ENCODE data around the gene WNT1.

Gene WNT1

DNA sequence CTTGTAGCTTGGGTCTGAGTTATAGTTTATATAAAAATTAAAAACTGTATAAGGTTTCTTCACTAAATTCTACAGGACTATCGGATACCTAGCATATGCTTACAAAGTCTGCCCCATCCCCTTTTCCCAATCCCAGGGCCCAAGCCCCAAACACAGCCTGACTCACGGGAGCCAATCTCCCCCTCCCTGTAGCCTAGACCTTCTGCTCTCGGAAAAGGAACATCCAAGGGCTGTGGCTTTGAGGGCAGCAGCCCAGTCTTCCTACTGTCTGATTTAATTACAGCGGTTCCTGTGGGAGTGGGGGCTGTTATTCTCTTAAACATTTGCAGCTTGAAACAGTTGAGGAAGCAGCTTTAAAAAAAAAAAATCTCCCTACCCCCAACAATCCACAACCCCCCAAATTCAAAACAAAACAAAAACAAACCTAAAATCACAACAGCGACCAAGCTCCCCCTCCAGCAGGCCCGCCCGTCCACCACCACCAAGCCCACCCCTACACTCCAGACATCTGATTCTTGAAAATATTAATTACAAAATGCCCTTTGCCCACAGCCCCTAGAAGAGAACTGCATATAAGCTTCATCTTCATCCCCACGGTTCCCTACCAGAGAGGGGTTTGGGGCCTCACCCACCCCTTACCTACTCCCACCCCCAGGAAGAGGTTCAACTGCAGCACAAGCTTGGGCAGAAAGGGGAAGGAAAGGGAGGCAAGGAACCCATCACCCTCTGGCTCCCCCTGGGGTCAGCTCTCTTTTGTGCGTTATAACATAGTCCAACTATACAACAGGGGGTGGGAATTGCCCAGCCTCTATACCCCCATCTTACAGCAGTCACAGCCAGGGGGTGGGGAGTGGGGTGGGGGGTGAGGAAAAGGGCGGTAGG is 41.6 kb downstream of the WNT1 start:
- peaks cover 23% of the 10 kb centered on the region for H3F3A ChIP-seq (ENCODE audit: control insufficient read depth, insufficient read depth)
- H3K4me3 ChIP-seq (ENCODE audit: low read length), result peak overlapping the region; percentile 83
- H3K27me3 ChIP-seq (ENCODE audit: control insufficient read depth, low read length), result no peaks in the 10 kb centered on the region
- TF ChIP-seq, protein P1, sequence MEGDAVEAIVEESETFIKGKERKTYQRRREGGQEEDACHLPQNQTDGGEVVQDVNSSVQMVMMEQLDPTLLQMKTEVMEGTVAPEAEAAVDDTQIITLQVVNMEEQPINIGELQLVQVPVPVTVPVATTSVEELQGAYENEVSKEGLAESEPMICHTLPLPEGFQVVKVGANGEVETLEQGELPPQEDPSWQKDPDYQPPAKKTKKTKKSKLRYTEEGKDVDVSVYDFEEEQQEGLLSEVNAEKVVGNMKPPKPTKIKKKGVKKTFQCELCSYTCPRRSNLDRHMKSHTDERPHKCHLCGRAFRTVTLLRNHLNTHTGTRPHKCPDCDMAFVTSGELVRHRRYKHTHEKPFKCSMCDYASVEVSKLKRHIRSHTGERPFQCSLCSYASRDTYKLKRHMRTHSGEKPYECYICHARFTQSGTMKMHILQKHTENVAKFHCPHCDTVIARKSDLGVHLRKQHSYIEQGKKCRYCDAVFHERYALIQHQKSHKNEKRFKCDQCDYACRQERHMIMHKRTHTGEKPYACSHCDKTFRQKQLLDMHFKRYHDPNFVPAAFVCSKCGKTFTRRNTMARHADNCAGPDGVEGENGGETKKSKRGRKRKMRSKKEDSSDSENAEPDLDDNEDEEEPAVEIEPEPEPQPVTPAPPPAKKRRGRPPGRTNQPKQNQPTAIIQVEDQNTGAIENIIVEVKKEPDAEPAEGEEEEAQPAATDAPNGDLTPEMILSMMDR (IDR thresholded peaks at IDR 0.05; ENCODE audit: low read depth, low read length, poor library complexity, severe bottlenecking), result peak; percentile 64
- TF ChIP-seq EZH2phosphoT487 (IDR thresholded peaks at IDR 0.05; ENCODE audit: borderline replicate concordance, low read length), result no peak
- no peaks in the 10 kb centered on the region for H3K9me2 ChIP-seq (replicated peaks; ENCODE audit: control insufficient read depth, low read length)
- H3K4me2 ChIP-seq (ENCODE audit: low read length), result peak overlapping the region; percentile 98
- H3K27ac ChIP-seq (ENCODE audit: low read depth, low read length), result peak overlapping the region; percentile 93
- H3K4me1 ChIP-seq (ENCODE audit: control insufficient read depth, low read length), result peaks cover 28% of the 10 kb centered on the region
- peaks cover 53% of the 10 kb centered on the region for H3K36me3 ChIP-seq (ENCODE audit: control insufficient read depth, low read length)
- H3K79me2 ChIP-seq (ENCODE audit: control insufficient read depth, low read length), result peaks cover 26% of the 10 kb centered on the region
- no peaks in the 10 kb centered on the region for H3K9me3 ChIP-seq (ENCODE audit: control insufficient read depth, insufficient read depth, low read length)
- no peaks in the 10 kb centered on the region for H4K20me1 ChIP-seq (ENCODE audit: control insufficient read depth, insufficient read depth, low read depth, low read length)

DNA sequence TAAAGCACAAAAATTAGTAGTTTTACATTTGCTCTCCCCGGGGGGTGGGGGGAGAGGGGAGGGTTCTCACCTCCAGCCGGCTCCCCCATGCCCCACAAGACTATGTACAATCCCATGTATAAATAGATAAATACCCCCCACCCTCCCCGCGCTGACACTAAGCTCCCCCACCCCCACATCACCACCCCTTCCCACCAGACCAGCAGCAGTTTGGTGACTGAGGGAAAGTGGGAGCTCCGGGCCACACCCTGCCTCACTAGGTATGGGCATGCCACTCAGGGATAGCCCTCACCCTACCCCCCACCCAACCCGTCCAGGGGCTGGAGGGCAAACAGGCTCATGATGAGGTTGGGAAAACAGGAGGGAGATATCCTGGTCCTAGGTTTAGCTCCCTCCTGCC is 42.3 kb downstream of the WNT1 start:
- Histone ChIP-seq H3K36me3 (ENCODE audit: control insufficient read depth, low read length) (peaks cover 61% of the 10 kb centered on the region), H3K9me2 (replicated peaks; ENCODE audit: control insufficient read depth, low read length) (no peaks in the 10 kb centered on the region), H3K4me1 (ENCODE audit: control insufficient read depth, low read length) (peaks cover 28% of the 10 kb centered on the region), H3K27ac (ENCODE audit: low read depth, low read length) (no peak overlapping the region), H3F3A (ENCODE audit: control insufficient read depth, insufficient read depth) (peaks cover 23% of the 10 kb centered on the region), H3K79me2 (ENCODE audit: control insufficient read depth, low read length) (peaks cover 24% of the 10 kb centered on the region), H3K9me3 (ENCODE audit: control insufficient read depth, insufficient read depth, low read length) (no peaks in the 10 kb centered on the region), H3K4me3 (ENCODE audit: low read length) (no peak overlapping the region), H3K27me3 (ENCODE audit: control insufficient read depth, low read length) (no peaks in the 10 kb centered on the region), H3K4me2 (ENCODE audit: low read length) (no peak overlapping the region), H4K20me1 (ENCODE audit: control insufficient read depth, insufficient read depth, low read depth, low read length) (no peaks in the 10 kb centered on the region)
- no peak for TF ChIP-seq EZH2phosphoT487 (IDR thresholded peaks at IDR 0.05; ENCODE audit: borderline replicate concordance, low read length)
- TF ChIP-seq, protein P1 (IDR thresholded peaks at IDR 0.05; ENCODE audit: low read depth, low read length, poor library complexity, severe bottlenecking), result no peak

DNA sequence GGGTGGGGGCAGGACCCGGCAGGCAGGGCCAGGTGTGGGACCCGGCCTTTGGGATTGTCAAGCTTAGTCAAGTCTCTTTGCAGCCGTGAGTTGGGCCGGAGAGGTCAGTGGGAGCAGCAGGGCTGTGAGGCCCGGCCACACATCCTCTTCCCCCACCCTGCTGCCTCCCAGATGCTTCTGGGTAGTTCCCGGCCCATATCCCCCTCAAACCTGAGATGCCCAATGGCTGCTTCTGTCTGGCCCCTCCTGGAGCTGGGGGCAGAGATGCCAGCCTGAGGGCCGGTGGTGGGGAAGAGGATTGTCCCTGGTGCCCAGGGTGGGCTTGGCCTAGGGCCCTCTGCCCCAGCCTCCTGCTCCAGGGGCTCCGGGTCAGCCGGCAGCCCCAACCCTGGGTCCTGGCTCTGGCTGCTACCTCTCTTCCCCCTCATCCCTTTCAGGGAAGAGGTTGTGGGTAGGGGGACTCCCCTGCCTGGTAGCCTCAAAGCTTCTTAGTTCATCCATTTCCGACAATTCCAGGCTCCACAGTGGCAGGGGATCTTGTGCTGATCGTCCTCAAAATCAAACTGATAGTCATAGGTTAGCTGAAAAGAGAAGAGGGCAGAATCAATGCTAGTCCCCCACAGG is 43.3 kb downstream of the WNT1 start:
- H3F3A ChIP-seq (ENCODE audit: control insufficient read depth, insufficient read depth), result peaks cover 23% of the 10 kb centered on the region
- peaks cover 28% of the 10 kb centered on the region for H3K4me1 ChIP-seq (ENCODE audit: control insufficient read depth, low read length)
- no peaks in the 10 kb centered on the region for H4K20me1 ChIP-seq (ENCODE audit: control insufficient read depth, insufficient read depth, low read depth, low read length)
- TF ChIP-seq, protein P1 (IDR thresholded peaks at IDR 0.05; ENCODE audit: low read depth, low read length, poor library complexity, severe bottlenecking), result no peak
- no peak for TF ChIP-seq EZH2phosphoT487 (IDR thresholded peaks at IDR 0.05; ENCODE audit: borderline replicate concordance, low read length)
- peaks cover 20% of the 10 kb centered on the region for H3K79me2 ChIP-seq (ENCODE audit: control insufficient read depth, low read length)
- no peak overlapping the region for H3K4me3 ChIP-seq (ENCODE audit: low read length)
- no peaks in the 10 kb centered on the region for H3K27me3 ChIP-seq (ENCODE audit: control insufficient read depth, low read length)
- no peaks in the 10 kb centered on the region for H3K9me3 ChIP-seq (ENCODE audit: control insufficient read depth, insufficient read depth, low read length)
- H3K9me2 ChIP-seq (replicated peaks; ENCODE audit: control insufficient read depth, low read length), result no peaks in the 10 kb centered on the region
- no peak overlapping the region for H3K27ac ChIP-seq (ENCODE audit: low read depth, low read length)
- H3K36me3 ChIP-seq (ENCODE audit: control insufficient read depth, low read length), result peaks cover 68% of the 10 kb centered on the region
- no peak overlapping the region for H3K4me2 ChIP-seq (ENCODE audit: low read length)

All from DOHH2 (cell line).